ENCODE measurements around the gene CTCF. TPM values are rescaled to one million over a fixed set of nuclear protein-coding genes. Genes with fewer than 3 reads are reported as not detected.

CTCF gene
- total RNA-seq, 1 donor: 43.2 TPM

GRCh38 chr16:67593701-67594100 lies 31.4 kb downstream of the CTCF start:
- no peaks in the 10 kb centered on the region for H3K9me3 ChIP-seq (ENCODE audit: low read depth, low read length)
- no peak overlapping the region for H3K4me3 ChIP-seq (ENCODE audit: low read length)
- peaks cover 10% of the 10 kb centered on the region for H3K4me1 ChIP-seq (ENCODE audit: insufficient read depth, low read length)
- H3K27me3 ChIP-seq (ENCODE audit: insufficient read depth, low read length): no peaks in the 10 kb centered on the region

GRCh38 chr16:67594256-67594915 lies 32.1 kb downstream of the CTCF start:
- Histone ChIP-seq H3K4me1 (ENCODE audit: insufficient read depth, low read length) (peaks cover 10% of the 10 kb centered on the region), H3K27me3 (ENCODE audit: insufficient read depth, low read length) (no peaks in the 10 kb centered on the region), H3K9me3 (ENCODE audit: low read depth, low read length) (no peaks in the 10 kb centered on the region), H3K4me3 (ENCODE audit: low read length) (no peak overlapping the region)

GRCh38 chr16:67594956-67595355 lies 32.6 kb downstream of the CTCF start:
- no peak overlapping the region for H3K4me3 ChIP-seq (ENCODE audit: low read length)
- H3K27me3 ChIP-seq (ENCODE audit: insufficient read depth, low read length): no peaks in the 10 kb centered on the region
- H3K9me3 ChIP-seq (ENCODE audit: low read depth, low read length): no peaks in the 10 kb centered on the region
- H3K4me1 ChIP-seq (ENCODE audit: insufficient read depth, low read length): peaks cover 10% of the 10 kb centered on the region

GRCh38 chr16:67598527-67598926 lies 36.2 kb downstream of the CTCF start:
- Histone ChIP-seq H3K27me3 (ENCODE audit: insufficient read depth, low read length) (no peaks in the 10 kb centered on the region), H3K9me3 (ENCODE audit: low read depth, low read length) (no peaks in the 10 kb centered on the region), H3K4me3 (ENCODE audit: low read length) (no peak overlapping the region), H3K4me1 (ENCODE audit: insufficient read depth, low read length) (peaks cover 10% of the 10 kb centered on the region)

GRCh38 chr16:67605641-67606040 lies 43.3 kb downstream of the CTCF start:
- H3K27me3 ChIP-seq (ENCODE audit: insufficient read depth, low read length): no peaks in the 10 kb centered on the region

GRCh38 chr16:67606632-67607031 lies 44.3 kb downstream of the CTCF start:
- no peaks in the 10 kb centered on the region for H3K4me1 ChIP-seq (ENCODE audit: insufficient read depth, low read length)
- no peaks in the 10 kb centered on the region for H3K9me3 ChIP-seq (ENCODE audit: low read depth, low read length)
- no peak overlapping the region for H3K4me3 ChIP-seq (ENCODE audit: low read length)
- no peaks in the 10 kb centered on the region for H3K27me3 ChIP-seq (ENCODE audit: insufficient read depth, low read length)

More at GRCh38 chr16:67605641-67606040, 43.3 kb downstream of the CTCF start:
- Histone ChIP-seq H3K4me3 (ENCODE audit: low read length) (no peak overlapping the region), H3K9me3 (ENCODE audit: low read depth, low read length) (no peaks in the 10 kb centered on the region), H3K4me1 (ENCODE audit: insufficient read depth, low read length) (no peaks in the 10 kb centered on the region)

GRCh38 chr16:67608364-67608763 lies 46.0 kb downstream of the CTCF start:
- Histone ChIP-seq H3K4me3 (ENCODE audit: low read length) (no peak overlapping the region), H3K4me1 (ENCODE audit: insufficient read depth, low read length) (no peaks in the 10 kb centered on the region), H3K9me3 (ENCODE audit: low read depth, low read length) (no peaks in the 10 kb centered on the region), H3K27me3 (ENCODE audit: insufficient read depth, low read length) (no peaks in the 10 kb centered on the region)

- H3K4me3 ChIP-seq (ENCODE audit: low read length): no peak overlapping the region
- H3K27me3 ChIP-seq (ENCODE audit: insufficient read depth, low read length): no peaks in the 10 kb centered on the region
- no peaks in the 10 kb centered on the region for H3K9me3 ChIP-seq (ENCODE audit: low read depth, low read length)
- no peaks in the 10 kb centered on the region for H3K4me1 ChIP-seq (ENCODE audit: insufficient read depth, low read length)
Measured at GRCh38 chr16:67613808-67614207, 51.5 kb downstream of the CTCF start.

- no peaks in the 10 kb centered on the region for H3K27me3 ChIP-seq (ENCODE audit: insufficient read depth, low read length)
- H3K9me3 ChIP-seq (ENCODE audit: low read depth, low read length): no peaks in the 10 kb centered on the region
Measured at GRCh38 chr16:67628216-67628615, 65.9 kb downstream of the CTCF start.

GRCh38 chr16:67632415-67633172 lies 70.3 kb downstream of the CTCF start:
- no peak overlapping the region for H3K4me3 ChIP-seq (ENCODE audit: low read length)
- no peaks in the 10 kb centered on the region for H3K27me3 ChIP-seq (ENCODE audit: insufficient read depth, low read length)
- H3K9me3 ChIP-seq (ENCODE audit: low read depth, low read length): no peaks in the 10 kb centered on the region

More at GRCh38 chr16:67628216-67628615, 65.9 kb downstream of the CTCF start:
- no peaks in the 10 kb centered on the region for H3K4me1 ChIP-seq (ENCODE audit: insufficient read depth, low read length)
- H3K4me3 ChIP-seq (ENCODE audit: low read length): no peak overlapping the region

GRCh38 chr16:67636713-67637112 lies 74.4 kb downstream of the CTCF start:
- Histone ChIP-seq H3K27me3 (ENCODE audit: insufficient read depth, low read length) (no peaks in the 10 kb centered on the region), H3K4me1 (ENCODE audit: insufficient read depth, low read length) (no peaks in the 10 kb centered on the region), H3K4me3 (ENCODE audit: low read length) (no peak overlapping the region), H3K9me3 (ENCODE audit: low read depth, low read length) (no peaks in the 10 kb centered on the region)

More at GRCh38 chr16:67632415-67633172, 70.3 kb downstream of the CTCF start:
- no peaks in the 10 kb centered on the region for H3K4me1 ChIP-seq (ENCODE audit: insufficient read depth, low read length)

- Histone ChIP-seq H3K9me3 (ENCODE audit: low read depth, low read length) (no peaks in the 10 kb centered on the region), H3K4me1 (ENCODE audit: insufficient read depth, low read length) (no peaks in the 10 kb centered on the region)
Measured at GRCh38 chr16:67637625-67638024, 75.3 kb downstream of the CTCF start.

GRCh38 chr16:67641779-67642708 lies 79.7 kb downstream of the CTCF start:
- no peak overlapping the region for H3K4me3 ChIP-seq (ENCODE audit: low read length)
- H3K27me3 ChIP-seq (ENCODE audit: insufficient read depth, low read length): no peaks in the 10 kb centered on the region
- peaks cover 11% of the 10 kb centered on the region for H3K4me1 ChIP-seq (ENCODE audit: insufficient read depth, low read length)
- H3K9me3 ChIP-seq (ENCODE audit: low read depth, low read length): no peaks in the 10 kb centered on the region

More at GRCh38 chr16:67637625-67638024, 75.3 kb downstream of the CTCF start:
- H3K27me3 ChIP-seq (ENCODE audit: insufficient read depth, low read length): no peaks in the 10 kb centered on the region
- H3K4me3 ChIP-seq (ENCODE audit: low read length): no peak overlapping the region

- peaks cover 11% of the 10 kb centered on the region for H3K4me1 ChIP-seq (ENCODE audit: insufficient read depth, low read length)
- no peaks in the 10 kb centered on the region for H3K27me3 ChIP-seq (ENCODE audit: insufficient read depth, low read length)
- no peak overlapping the region for H3K4me3 ChIP-seq (ENCODE audit: low read length)
- H3K9me3 ChIP-seq (ENCODE audit: low read depth, low read length): no peaks in the 10 kb centered on the region
Measured at GRCh38 chr16:67644038-67644437, 81.7 kb downstream of the CTCF start.

All from mononuclear cell (primary cell).